Right lung (tissue), 5 donors: ENCODE measurements around the gene FSTL4. TPM values are rescaled to one million over a fixed set of nuclear protein-coding genes. Genes with fewer than 3 reads are reported as not detected.

Experiments used
- DNase-seq, 2 donors: peaks; one replicate each; pipeline ENCODE4 v3.0.0-alpha.2; 2013
- polyA plus RNA-seq, 5 donors: library from polyadenylated mRNA; unstranded; fragments of 120-200 nt; gene quantifications; one replicate each; pipeline versions ENCODE4 v1.2.1 to v1.2.3, GENCODE V29; 2013; ENCODE audit warnings: inconsistent platforms in 1 of 5, low replicate concordance in 1 of 5; ENCODE audit not compliant: insufficient read length in 5 of 5, insufficient read depth in 1 of 5

The FSTL4 gene
- polyA plus RNA-seq, 5 donors: 0.14 to 0.27 (median 0.19) TPM; not detected in 1

DNA sequence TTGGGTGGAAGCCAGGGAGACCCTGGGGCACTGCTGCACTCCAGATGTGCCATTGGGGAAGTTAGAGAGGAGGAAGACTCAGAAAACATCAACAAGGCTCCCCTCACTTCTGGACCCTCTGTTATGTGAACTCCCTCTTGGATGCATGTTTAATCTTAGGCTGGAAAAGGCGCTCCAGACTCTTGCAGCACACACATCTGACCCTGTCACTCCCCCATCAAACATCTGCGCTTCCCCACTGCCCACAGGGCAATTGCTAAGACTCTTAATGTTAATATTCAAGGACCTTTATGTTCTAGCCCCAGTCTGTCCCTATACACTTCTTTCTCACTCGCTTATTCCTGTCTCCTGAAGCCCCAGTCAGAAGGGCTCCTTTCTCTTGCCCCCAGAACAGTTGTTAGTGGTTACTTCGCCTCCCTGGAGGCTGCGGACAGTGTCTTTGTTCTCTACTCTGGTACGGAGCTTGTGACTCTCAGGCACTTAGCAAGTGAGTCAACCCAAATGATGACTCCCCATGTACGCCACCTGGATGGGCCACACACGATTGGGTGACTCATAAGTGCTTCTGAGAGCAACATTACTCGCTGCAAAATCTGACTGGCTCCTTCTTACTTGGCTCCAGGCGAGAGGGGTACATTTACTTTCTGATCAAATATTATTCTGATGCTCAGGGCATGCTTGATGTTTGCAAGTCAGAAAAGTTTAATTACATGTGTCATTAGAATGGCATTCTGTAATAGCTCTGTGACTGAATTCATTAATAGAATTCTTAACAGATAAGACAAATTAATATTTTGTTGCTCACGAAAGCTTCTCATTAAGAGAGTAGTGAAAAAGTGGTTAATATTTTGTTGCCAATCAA is 366.9 kb downstream of the FSTL4 start:
- no peak for DNase-seq

GRCh38 chr5:133244242-133244641 is 368.1 kb downstream of the FSTL4 start:
- DNase-seq: no peak

- DNase-seq: no peak
Measured at GRCh38 chr5:133243196-133243595, 369.1 kb downstream of the FSTL4 start.

- no peak for DNase-seq
Measured at GRCh38 chr5:133242221-133242835, 370.0 kb downstream of the FSTL4 start.

- no peak for DNase-seq
Measured at GRCh38 chr5:133241179-133242092, 370.9 kb downstream of the FSTL4 start.

DNA sequence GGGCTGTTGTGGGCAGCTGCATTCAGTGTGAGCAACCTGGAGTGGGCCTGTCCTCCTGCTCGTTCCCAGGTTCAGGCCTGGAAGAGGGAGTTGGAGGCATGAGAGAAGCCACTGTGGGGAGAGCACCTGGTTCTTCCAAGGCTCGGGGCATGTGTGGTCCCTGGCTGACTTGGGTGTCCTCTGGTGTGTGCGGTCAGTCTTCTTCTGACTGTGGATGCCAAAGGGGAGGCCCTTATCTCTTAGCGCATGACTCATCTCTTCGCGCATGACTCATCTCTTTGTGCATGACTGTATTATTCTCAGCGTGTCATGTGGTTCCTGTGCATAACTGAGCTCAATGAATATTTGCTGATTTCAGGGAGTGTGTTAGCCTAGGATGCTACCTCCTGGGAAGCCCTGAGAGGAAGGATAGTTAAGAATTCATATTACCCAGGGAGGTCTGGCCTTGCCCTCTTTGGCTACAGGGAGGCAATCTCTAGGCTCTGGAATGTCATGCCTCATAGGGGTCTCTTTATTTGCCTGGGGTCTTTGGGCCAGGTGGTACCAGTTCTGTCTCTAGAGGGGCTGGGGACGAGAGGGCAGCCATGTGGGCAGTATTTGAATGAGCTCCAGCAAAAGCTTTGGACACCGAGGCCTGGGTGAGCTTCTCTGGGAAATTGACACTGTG is 371.8 kb downstream of the FSTL4 start:
- no peak for DNase-seq

DNA sequence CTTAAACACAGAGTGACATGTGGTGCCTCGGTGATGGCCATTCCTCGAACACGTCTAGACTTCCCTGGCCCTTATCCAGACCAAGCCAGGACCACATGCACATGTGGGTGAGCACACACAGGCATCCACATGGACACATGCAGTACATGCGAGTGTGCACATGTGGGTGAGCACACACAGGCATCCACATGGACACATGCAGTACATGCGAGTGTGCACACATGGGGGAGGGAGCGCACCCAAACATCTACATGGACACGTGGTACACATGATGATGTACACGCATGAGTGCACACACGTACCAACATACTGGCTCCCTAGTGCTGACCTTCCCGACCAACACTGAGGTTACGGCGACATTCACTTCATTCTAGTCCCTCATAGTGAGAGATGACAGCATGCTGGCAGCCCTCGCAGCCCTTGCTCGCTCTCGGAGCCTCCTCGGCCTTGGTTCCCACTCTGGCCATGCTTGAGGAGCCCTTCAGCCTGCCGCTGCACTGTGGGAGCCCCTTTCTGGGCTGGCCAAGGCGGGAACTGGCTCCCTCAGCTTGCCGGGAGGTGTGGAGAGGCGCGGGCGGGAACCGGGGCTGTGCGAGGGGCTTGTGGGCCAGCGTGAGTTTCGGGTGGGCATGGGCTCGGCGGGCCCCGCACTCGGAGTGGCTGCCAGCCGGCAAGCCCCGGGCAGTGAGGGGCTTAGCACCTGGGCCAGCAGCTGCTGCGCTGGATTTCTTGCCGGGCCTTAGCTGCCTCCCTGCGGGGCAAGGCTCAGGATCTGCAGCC is 373.7 kb downstream of the FSTL4 start:
- DNase-seq: no peak

DNA sequence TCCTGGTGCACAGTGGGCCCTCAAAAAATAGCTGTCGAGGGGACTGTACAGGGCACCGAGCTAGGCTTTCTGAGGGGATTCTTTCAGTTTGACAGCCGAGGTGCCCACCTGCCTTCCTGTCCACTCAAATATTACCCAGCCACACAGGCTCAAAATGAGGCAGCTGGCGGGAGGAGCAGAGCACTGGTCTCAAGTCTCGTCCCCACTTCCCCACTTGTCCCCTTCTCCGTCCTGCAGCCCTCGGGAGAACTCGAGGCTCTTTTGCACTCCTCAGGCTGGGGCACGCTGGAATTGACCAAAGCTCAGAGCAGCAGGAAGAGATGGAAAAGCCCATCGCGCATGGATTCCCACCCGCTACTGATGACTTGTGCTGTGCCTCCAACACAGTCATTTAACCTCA is 375.4 kb downstream of the FSTL4 start:
- DNase-seq: no peak

DNA sequence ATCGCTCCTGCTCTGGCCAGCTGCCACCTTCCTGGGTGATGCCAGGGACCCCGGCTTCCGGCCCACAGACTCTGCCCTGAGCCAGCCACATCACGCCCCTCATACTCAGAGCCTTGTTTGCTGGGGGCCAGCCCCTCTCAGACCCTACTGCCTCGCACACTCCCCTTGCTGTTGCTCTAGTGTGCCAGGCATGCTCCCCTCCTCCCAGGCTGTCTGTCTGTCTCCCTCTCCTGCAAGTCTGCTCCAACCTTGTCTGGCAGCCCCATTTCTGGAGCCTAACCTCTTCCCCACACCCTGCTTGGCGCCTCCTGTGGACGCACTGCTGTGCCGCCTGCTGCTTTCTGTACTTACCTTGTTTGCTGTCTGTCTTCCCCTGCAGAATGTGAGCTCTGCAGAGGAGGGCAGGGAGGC is 375.8 kb downstream of the FSTL4 start:
- DNase-seq: no peak

DNA sequence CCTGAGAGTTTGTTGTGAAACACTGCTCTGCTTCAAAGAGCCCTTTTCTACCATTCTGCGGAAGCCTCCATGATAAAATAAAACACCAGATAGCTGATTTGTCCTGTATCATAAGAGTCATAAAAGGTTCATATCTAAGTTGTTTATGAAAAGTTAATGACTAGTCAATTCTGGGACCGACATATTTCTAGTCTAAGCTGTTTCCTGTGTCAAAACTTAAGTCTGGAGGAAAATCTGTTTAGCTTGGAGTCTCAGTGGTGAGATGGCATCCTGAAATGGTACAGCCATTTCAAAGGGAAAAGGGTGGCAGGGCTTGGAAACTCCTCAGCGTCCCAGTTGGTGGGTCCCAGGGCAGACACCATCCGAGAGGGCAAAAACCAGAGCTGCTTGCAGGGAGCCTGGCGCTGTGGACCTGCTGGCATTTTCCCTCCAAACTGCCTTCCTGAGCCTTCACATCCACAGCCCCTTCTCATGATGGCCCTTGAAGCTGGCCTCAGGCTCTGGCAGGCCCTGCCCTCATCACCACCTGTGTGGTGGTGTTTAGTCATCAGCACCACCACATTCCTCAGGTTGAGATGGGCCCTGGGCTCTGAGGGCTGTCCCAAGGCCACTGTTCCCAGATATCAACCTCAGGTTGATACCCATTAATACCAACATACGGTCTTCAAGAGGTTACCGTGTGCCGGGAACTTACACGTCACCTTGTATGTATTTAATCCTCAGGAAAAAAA is 376.5 kb downstream of the FSTL4 start:
- DNase-seq: no peak

DNA sequence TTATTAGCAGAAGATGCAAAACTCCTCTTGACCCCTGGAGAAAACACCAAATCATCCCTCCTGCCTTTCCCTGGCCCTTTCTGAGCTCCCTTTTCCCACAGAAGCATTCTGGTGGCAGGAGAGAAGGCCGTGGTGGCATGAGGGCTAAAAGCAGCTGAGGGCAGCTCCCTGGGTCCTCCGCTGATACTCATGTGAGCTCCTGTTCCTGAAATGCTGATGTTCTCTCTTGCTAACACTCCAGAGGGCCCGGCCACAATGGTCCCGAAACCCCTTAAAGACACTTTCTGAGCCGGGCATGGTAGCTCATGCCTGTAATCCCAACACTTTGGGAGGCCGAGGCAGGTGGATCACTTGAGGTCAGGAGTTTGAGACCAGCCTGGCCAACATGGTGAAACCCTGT is 377.4 kb downstream of the FSTL4 start:
- no peak for DNase-seq

GRCh38 chr5:133234273-133234672 is 378.1 kb downstream of the FSTL4 start:
- no peak for DNase-seq

DNA sequence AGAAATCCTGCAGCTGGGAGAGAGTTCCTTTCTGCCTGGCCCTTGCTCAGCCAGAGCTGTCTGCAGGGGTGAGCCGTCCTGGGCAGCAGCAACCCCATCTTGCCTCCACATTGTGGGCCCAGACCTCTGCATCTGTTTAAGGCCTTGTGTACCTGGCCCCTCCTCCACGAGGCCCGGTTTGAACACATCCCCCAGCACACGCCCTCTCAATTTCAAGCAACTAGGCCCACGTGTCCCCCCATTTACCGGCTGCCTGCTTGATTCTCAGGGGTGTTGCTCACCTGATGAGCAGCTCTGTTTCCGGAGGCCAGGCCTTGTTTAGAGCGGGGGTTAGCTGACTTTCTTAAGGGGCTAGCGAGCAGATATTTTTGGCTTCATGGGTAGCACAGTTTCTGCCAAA is 378.7 kb downstream of the FSTL4 start:
- no peak for DNase-seq

GRCh38 chr5:133232911-133233310 is 379.4 kb downstream of the FSTL4 start:
- DNase-seq: no peak

- DNase-seq: no peak
Measured at GRCh38 chr5:133232435-133232834, 379.9 kb downstream of the FSTL4 start.

DNA sequence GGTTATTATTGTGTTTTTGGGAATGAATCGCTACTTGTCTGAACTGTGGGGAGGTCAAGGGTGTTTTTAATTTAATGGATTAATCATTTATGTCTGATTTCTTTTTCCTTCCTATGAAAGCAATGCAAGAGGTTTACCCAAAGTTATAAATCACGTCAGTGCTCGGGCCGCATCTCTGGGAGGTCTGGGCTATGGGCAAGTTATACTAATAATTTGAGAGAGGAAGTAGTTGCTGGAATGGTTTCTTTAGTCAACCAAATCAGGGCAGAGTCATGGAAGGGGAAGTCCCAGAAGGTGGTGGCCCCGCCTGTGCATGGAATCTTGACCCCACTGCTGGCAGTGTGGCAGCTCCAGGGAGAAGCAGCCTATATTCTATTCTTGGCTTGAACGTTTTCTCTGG is 380.3 kb downstream of the FSTL4 start:
- DNase-seq: no peak

- DNase-seq: no peak
Measured at GRCh38 chr5:133230823-133231578, 381.3 kb downstream of the FSTL4 start.

DNA sequence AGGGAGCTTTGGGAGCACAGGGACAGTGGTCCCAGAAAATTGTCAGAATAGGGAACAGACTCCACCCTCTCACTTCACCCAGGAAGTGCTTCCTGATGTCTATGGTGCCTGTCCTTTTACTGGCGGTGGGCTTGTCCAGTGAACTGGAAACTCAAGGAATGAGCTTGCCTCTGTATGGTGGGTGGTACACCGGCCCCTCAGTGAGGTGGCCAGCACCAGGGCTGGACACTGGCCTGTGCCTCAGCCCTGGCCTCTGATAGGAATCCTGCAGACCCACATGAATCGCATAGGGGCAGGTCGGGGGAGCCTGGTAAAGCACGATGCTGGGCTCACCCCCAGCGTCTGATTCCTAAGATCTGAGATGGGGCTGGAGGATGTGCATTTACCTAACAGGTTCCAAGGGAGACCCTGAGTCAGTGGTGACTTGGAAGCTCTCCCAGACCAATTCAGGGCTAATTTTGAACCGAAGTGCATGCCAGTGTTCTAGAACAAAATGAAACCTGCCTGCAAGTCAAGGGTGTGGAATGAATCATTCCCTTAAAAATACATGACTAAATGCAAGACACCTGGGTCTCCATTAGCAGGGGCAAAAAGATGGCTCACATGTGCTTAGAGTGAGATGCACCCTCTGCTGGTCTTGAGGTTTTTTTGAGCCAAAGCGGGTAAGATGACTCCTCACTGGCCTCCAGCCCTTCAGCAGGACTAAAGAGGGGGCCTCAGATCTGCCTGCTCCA is 382.2 kb downstream of the FSTL4 start:
- no peak for DNase-seq

DNA sequence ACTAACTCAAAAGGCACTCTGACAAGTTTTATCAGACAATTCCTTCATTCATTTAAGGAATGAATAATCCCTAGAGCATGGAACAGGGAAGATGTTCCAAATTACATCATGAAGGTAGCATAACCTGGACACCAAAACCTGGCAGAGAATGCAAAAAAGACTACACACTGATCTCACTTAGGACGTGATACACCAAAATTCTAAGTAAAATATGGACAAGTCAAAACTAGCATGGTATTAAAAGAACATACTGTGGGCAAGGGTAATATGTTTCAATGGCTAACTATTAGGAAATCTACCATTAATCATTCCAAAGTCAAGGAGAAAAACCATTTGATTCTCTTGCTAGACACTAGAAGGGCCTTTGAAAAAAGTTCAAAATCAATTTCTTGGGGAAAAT is 384.0 kb downstream of the FSTL4 start:
- no peak for DNase-seq
